Smooth muscle cell (in vitro differentiated cells): ENCODE measurements around the gene RBPJ. TPM values are rescaled to one million over a fixed set of nuclear protein-coding genes. Genes with fewer than 3 reads are reported as not detected.
A peak's percentile ranks its signal among the peaks of the same experiment; 100 is the strongest.

ENCODE experiments used
- DNase-seq: peaks from one replicate; lab custom pipeline; 2025; ENCODE audit not compliant: unreplicated experiment; lab: John Stamatoyannopoulos, UW
- H2AFZ ChIP-seq: fragments of 200-600 bp; sonication (generic); 2 replicates; pipeline ENCODE4 v1.6.0; 2016; ENCODE audit warnings: antibody characterized with exemption, low read depth, mild to moderate bottlenecking
- H3F3A ChIP-seq: fragments of 200-600 bp; sonication (generic); 2 replicates; pipeline ENCODE4 v1.6.0; 2017; ENCODE audit warnings: antibody characterized with exemption, low read depth
- H3K27ac ChIP-seq: fragments of 200-600 bp; sonication (generic); 2 replicates; pipeline ENCODE4 v1.5.1; 2016; ENCODE audit warnings: low read depth, mild to moderate bottlenecking
- H3K27me3 ChIP-seq: fragments of 200-600 bp; sonication (generic); 2 replicates; pipeline ENCODE4 v1.6.1; 2016; ENCODE audit warnings: low read depth, mild to moderate bottlenecking
- H3K36me3 ChIP-seq: fragments of 200-600 bp; sonication (generic); 2 replicates; pipeline ENCODE4 v1.5.1; 2016; ENCODE audit warnings: low read depth
- H3K4me1 ChIP-seq: fragments of 200-600 bp; sonication (generic); 2 replicates; pipeline ENCODE4 v1.5.1; 2016; ENCODE audit warnings: low read depth
- H3K4me2 ChIP-seq: fragments of 200-600 bp; sonication (generic); 2 replicates; pipeline ENCODE4 v1.6.0; 2016; ENCODE audit warnings: mild to moderate bottlenecking
- H3K4me3 ChIP-seq: fragments of 200-600 bp; sonication (generic); 2 replicates; pipeline ENCODE4 v1.5.1; 2016; ENCODE audit warnings: mild to moderate bottlenecking
- H3K79me2 ChIP-seq: fragments of 200-600 bp; sonication (generic); 2 replicates; pipeline ENCODE4 v1.6.0; 2016; ENCODE audit warnings: low read depth, mild to moderate bottlenecking
- H3K9ac ChIP-seq: fragments of 200-600 bp; sonication (generic); 2 replicates; pipeline ENCODE4 v1.6.0; 2016; ENCODE audit warnings: low read depth
- H3K9me3 ChIP-seq: fragments of 200-600 bp; sonication (generic); replicated peaks from 2 replicates; pipeline ENCODE4 v1.5.1; 2016; ENCODE audit warnings: low read depth
- H4K20me1 ChIP-seq: fragments of 200-600 bp; sonication (generic); 2 replicates; pipeline ENCODE4 v1.6.0; 2016; ENCODE audit warnings: low read depth
- WGBS: methylation state at CpG from one replicate; pipeline ENCODE4 v1.1.7; 2016; ENCODE audit warnings: low lambda C conversion rate; 5-methylcytosine and 5-hydroxymethylcytosine counted together
- polyA plus RNA-seq: library from polyadenylated mRNA; unstranded; fragments of >200 nt; fragmentation: Nextera tagmentation; extraction: Ambion mirVana; gene quantifications from 2 replicates; pipeline ENCODE4 v1.2.1, GENCODE V29; 2016
- total RNA-seq: library from RNA; depleted of rRNA; stranded (reverse); fragments of >200 nt; gene quantifications from 2 replicates; pipeline ENCODE4 v1.2.3, GENCODE V29; 2014
- TF ChIP-seq, protein P1 (sequence below): fragments of 200-600 bp; sonication (generic); IDR thresholded peaks from 2 replicates; pipeline ENCODE4 v1.5.1; 2017; ENCODE audit warnings: borderline replicate concordance, mild to moderate bottlenecking, antibody characterized with exemption; ENCODE audit not compliant: insufficient read depth, poor library complexity, severe bottlenecking

The RBPJ gene
- total and polyA plus RNA-seq, 2 experiments from 2014 or later: 96.9 to 137 TPM

DNA sequence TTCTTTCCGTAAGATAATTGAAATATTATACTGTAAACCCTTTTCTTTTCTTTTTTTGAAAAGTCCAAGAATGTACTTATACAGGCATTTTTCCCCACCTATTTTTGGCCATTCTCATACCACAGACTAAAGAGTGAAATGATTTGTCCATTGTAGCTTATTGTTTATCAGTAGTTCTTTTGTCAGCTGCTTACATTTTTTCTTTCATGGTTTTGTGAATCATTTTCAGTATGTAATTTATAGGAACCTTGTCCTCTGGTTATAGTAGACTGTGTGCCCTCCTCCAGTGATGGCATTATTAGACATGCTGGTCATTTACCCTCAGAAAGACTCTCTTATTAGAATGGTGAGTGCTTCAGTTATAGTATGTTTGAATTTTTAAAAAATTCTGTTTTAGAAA lies 112.7 kb downstream of the RBPJ start:
- Histone ChIP-seq H3K27ac (peak overlapping the region; percentile 22), H3K9ac (no peak overlapping the region), H3K36me3 (peaks cover 7% of the 10 kb centered on the region), H3K27me3 (no peaks in the 10 kb centered on the region), H3K4me1 (no peaks in the 10 kb centered on the region), H4K20me1 (no peaks in the 10 kb centered on the region), H3K4me3 (no peak overlapping the region), H3K9me3 (no peaks in the 10 kb centered on the region), H3K79me2 (no peaks in the 10 kb centered on the region), H3K4me2 (no peak overlapping the region), H2AFZ (no peak overlapping the region), H3F3A (no peaks in the 10 kb centered on the region)
- TF ChIP-seq, protein P1, sequence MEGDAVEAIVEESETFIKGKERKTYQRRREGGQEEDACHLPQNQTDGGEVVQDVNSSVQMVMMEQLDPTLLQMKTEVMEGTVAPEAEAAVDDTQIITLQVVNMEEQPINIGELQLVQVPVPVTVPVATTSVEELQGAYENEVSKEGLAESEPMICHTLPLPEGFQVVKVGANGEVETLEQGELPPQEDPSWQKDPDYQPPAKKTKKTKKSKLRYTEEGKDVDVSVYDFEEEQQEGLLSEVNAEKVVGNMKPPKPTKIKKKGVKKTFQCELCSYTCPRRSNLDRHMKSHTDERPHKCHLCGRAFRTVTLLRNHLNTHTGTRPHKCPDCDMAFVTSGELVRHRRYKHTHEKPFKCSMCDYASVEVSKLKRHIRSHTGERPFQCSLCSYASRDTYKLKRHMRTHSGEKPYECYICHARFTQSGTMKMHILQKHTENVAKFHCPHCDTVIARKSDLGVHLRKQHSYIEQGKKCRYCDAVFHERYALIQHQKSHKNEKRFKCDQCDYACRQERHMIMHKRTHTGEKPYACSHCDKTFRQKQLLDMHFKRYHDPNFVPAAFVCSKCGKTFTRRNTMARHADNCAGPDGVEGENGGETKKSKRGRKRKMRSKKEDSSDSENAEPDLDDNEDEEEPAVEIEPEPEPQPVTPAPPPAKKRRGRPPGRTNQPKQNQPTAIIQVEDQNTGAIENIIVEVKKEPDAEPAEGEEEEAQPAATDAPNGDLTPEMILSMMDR: no peak
- WGBS: 100% methylated on average over 1 of the region's 1 CpG
- DNase-seq: no peak

DNA sequence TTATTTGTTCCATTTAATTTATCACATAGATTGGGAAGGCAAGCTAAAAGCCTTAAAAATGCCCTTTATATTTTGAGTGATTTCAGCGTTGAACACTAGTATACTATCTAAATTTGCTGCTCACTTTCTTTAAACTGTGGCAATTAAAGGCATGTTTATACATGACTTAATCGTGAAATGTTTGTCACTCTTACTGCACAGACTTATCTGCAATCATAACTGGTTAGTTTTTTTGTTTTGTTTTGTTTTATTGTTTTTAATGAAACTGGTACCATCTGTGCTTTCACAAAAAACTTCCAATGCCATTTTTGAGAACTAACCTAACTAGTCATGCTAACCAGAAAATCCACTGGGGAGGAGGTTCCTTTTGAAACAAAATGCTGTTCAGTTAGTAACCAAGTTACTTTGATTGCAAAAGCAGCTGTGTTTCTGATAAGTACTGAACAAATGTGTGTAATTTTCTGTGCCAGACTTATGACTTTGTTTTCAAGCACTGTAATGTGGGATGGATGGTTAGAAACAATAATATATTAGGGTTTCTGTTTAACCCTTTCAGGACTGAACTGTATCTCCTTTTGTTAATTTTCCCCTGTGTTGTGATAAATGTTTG lies 113.3 kb downstream of the RBPJ start:
- no peak overlapping the region for H2AFZ ChIP-seq
- H3F3A ChIP-seq: no peaks in the 10 kb centered on the region
- H3K27me3 ChIP-seq: no peaks in the 10 kb centered on the region
- H3K4me1 ChIP-seq: no peaks in the 10 kb centered on the region
- H4K20me1 ChIP-seq: no peaks in the 10 kb centered on the region
- no peak overlapping the region for H3K27ac ChIP-seq
- H3K79me2 ChIP-seq: no peaks in the 10 kb centered on the region
- no peaks in the 10 kb centered on the region for H3K9me3 ChIP-seq
- 69% methylated on average over 2 of the region's 2 CpGs for WGBS
- no peak overlapping the region for H3K9ac ChIP-seq
- peaks cover 4% of the 10 kb centered on the region for H3K36me3 ChIP-seq
- no peak overlapping the region for H3K4me2 ChIP-seq
- H3K4me3 ChIP-seq: no peak overlapping the region
- TF ChIP-seq, protein P1: no peak
- no peak for DNase-seq

DNA sequence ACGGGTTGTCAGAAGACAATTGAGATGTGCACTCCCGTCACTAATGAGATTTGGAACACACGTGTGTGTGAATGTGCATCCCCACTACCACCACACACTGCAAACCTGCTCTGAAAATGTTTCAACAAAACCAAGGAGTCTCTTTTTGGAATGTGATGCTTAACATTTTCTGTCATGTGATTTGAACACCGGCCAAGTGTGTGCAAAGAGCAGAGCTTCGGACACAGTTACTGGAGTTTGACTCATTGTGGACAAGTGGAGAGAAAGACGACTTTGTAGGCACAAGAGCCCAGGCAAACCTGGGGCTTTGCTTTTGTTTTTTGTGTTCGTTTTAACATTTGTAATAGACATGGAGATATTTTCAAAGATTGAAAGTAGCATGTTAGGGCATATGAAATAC lies 120.3 kb downstream of the RBPJ start:
- Histone ChIP-seq H3K27ac (no peak overlapping the region), H4K20me1 (no peaks in the 10 kb centered on the region)

More for the DNA sequence above, 120.3 kb downstream of the RBPJ start:
- no peak for DNase-seq
- Histone ChIP-seq H3K27me3 (no peaks in the 10 kb centered on the region), H3K9me3 (no peaks in the 10 kb centered on the region), H3K36me3 (no peaks in the 10 kb centered on the region), H3K4me1 (no peaks in the 10 kb centered on the region), H3F3A (peaks cover 6% of the 10 kb centered on the region), H3K9ac (no peak overlapping the region), H3K79me2 (no peaks in the 10 kb centered on the region), H3K4me2 (no peak overlapping the region), H3K4me3 (no peak overlapping the region), H2AFZ (no peak overlapping the region)
- TF ChIP-seq, protein P1: no peak
- WGBS: 87% methylated on average over 7 of the region's 7 CpGs
